HCT116 (cell line): ENCODE data around the gene HIPK2. TPM values are rescaled to one million over a fixed set of nuclear protein-coding genes. Genes with fewer than 3 reads are reported as not detected.

ENCODE experiments used
- ATAC-seq: fragments of 200-7000 bp; cut with Tn5 transposase; 2 replicates; pipeline ENCODE4 v1.9.1; 2020; ENCODE audit warnings: mild to moderate bottlenecking, moderate library complexity
- BruUV-seq: library from RNA; stranded (reverse); fragments of 400-500 nt; replicated peaks from 2 replicates; lab custom pipeline; 2021; lab: Mats Ljungman, UMichigan
- CTCF ChIA-PET: fragments of 300-600 bp; sonication (Branson Sonifier 250); formaldehyde crosslinking; loops from one replicate; lab custom pipeline; 2021; ENCODE audit warnings: antibody characterized with exemption; lab: Charles Lee
- POLR2A ChIA-PET: fragments of 300-600, 350-600 bp; sonication (Branson Sonifier 250); formaldehyde crosslinking; loops from one replicate; lab custom pipeline; 2021; ENCODE audit warnings: antibody characterized with exemption; lab: Charles Lee
- RAD21 ChIA-PET, 2 experiments: fragments of 300-600 bp; sonication (Branson Sonifier 250); formaldehyde crosslinking; loops; one replicate each; lab custom pipeline; 2023; ENCODE audit warnings: low total read pairs in 2 of 2; ENCODE audit not compliant: uncharacterized antibody in 2 of 2, unreplicated experiment in 2 of 2, low non-redundant PET in 1 of 2; lab: Charles Lee
- DNase-seq: peaks from one replicate; pipeline ENCODE4 v3.0.0-alpha.2; 2010; ENCODE audit warnings: low read depth, low spot score
- H2AFZ ChIP-seq: fragments of 200-600 bp; shearing (Covaris generic), sonication (generic); 2 replicates; pipeline ENCODE4 v1.6.1; 2017; ENCODE audit warnings: low read depth, mixed run types, mixed read lengths, antibody characterized with exemption, low read length; ENCODE audit not compliant: poor library complexity, severe bottlenecking
- H3K27ac ChIP-seq: 2 replicates; pipeline ENCODE4 v1.5.1; 2012; ENCODE audit warnings: low read depth, low read length
- H3K27me3 ChIP-seq: fragments of 200-600 bp; sonication (generic); 2 replicates; pipeline ENCODE4 v1.6.1; 2016; ENCODE audit warnings: mixed run types, low read length, mixed read lengths; ENCODE audit not compliant: insufficient read depth
- H3K36me3 ChIP-seq, 2 experiments: fragments of 200-500 bp in 1 of 2; fragments of 200-600 bp in 1 of 2; sonication (Bioruptor generic) in 1 of 2; sonication (generic) in 1 of 2; 2 replicates each; pipeline versions ENCODE4 v1.5.1 to v1.6.1; 2014 to 2016; ENCODE audit warnings: low read length in 2 of 2, inconsistent platforms in 1 of 2, mixed read lengths in 1 of 2, mixed run types in 1 of 2; ENCODE audit not compliant: insufficient read depth in 2 of 2, control insufficient read depth in 1 of 2
- H3K4me1 ChIP-seq, 2 experiments: fragments of 200-600 bp in 1 of 2; sonication (generic) in 1 of 2; 2 replicates each; pipeline versions ENCODE4 v1.5.1 to v1.6.1; 2012 to 2017; ENCODE audit warnings: low read length in 2 of 2, inconsistent platforms in 1 of 2, mild to moderate bottlenecking in 1 of 2, mixed read lengths in 1 of 2, mixed run types in 1 of 2, moderate library complexity in 1 of 2; ENCODE audit not compliant: insufficient read depth in 2 of 2, control insufficient read depth in 1 of 2
- H3K4me2 ChIP-seq: fragments of 200-600 bp; sonication (generic); 2 replicates; pipeline ENCODE4 v1.6.1; 2017; ENCODE audit warnings: mixed run types, low read length, mixed read lengths
- H3K4me3 ChIP-seq, 2 experiments: fragments of 200-600 bp in 1 of 2; sonication (generic) in 1 of 2; replicated peaks in 1 of 2; 2 replicates each; pipeline ENCODE4 v1.5.1; 2011 to 2016; ENCODE audit warnings: low read length in 2 of 2, control low read depth in 1 of 2, low read depth in 1 of 2, mild to moderate bottlenecking in 1 of 2, mixed read lengths in 1 of 2, mixed run types in 1 of 2
- H3K79me2 ChIP-seq: fragments of 200-600 bp; sonication (generic); 2 replicates; pipeline ENCODE4 v1.6.1; 2017; ENCODE audit warnings: mild to moderate bottlenecking, mixed run types, low read length, moderate library complexity, mixed read lengths; ENCODE audit not compliant: insufficient read depth
- H3K9ac ChIP-seq: fragments of 200-600 bp; sonication (generic); 2 replicates; pipeline ENCODE4 v1.6.1; 2016; ENCODE audit warnings: low read length, mixed read lengths
- H3K9me2 ChIP-seq: fragments of 200-600 bp; sonication (generic), shearing (Covaris generic); 2 replicates; pipeline ENCODE4 v1.6.1; 2017; ENCODE audit warnings: mixed run types, mild to moderate bottlenecking, moderate library complexity; ENCODE audit not compliant: insufficient read depth
- H3K9me3 ChIP-seq, 2 experiments: fragments of 200-500 bp in 1 of 2; fragments of 200-600 bp in 1 of 2; sonication (Bioruptor generic) in 1 of 2; sonication (generic) in 1 of 2; 2 replicates each; pipeline ENCODE4 v1.6.1; 2014 to 2017; ENCODE audit warnings: low read length in 2 of 2, mixed read lengths in 2 of 2, inconsistent platforms in 1 of 2, low read depth in 1 of 2, mild to moderate bottlenecking in 1 of 2, mixed run types in 1 of 2, moderate library complexity in 1 of 2; ENCODE audit not compliant: control insufficient read depth in 1 of 2, insufficient read depth in 1 of 2
- H4K20me1 ChIP-seq: fragments of 200-600 bp; sonication (generic), shearing (Covaris generic); 2 replicates; pipeline ENCODE4 v1.6.1; 2017; ENCODE audit warnings: mixed run types, mild to moderate bottlenecking, moderate library complexity; ENCODE audit not compliant: insufficient read depth
- CBX3 ChIP-seq: IDR thresholded peaks from 2 replicates; pipeline ENCODE4 v1.6.1; 2012; ENCODE audit warnings: low read depth
- CEBPB ChIP-seq: IDR thresholded peaks from 2 replicates; pipeline ENCODE4 v1.6.1; 2012; ENCODE audit warnings: low read depth
- EGR1 ChIP-seq: IDR thresholded peaks from 2 replicates; pipeline ENCODE4 v1.6.1; 2012; ENCODE audit warnings: low read depth
- ELF1 ChIP-seq: IDR thresholded peaks from 2 replicates; pipeline ENCODE4 v1.6.1; 2012; ENCODE audit warnings: low read depth, borderline replicate concordance
- EZH2phosphoT487 ChIP-seq: fragments of 200-600 bp; IDR thresholded peaks from 2 replicates; pipeline ENCODE4 v1.6.1; 2018; ENCODE audit warnings: antibody characterized with exemption, borderline replicate concordance
- FOSL1 ChIP-seq: IDR thresholded peaks from 2 replicates; pipeline ENCODE4 v1.6.1; 2012; ENCODE audit warnings: low read depth
- JUND ChIP-seq: IDR thresholded peaks from 2 replicates; pipeline ENCODE4 v1.6.1; 2012
- POLR2A ChIP-seq: IDR thresholded peaks from 2 replicates; pipeline ENCODE4 v1.7.0; 2011; ENCODE audit warnings: borderline replicate concordance; ENCODE audit not compliant: insufficient read depth, insufficient read length; ENCODE audit errors: extremely low read depth
- RAD21 ChIP-seq: IDR thresholded peaks from 2 replicates; pipeline ENCODE4 v1.6.1; 2012; ENCODE audit warnings: low read depth, mild to moderate bottlenecking
- SIN3A ChIP-seq: IDR thresholded peaks from 2 replicates; pipeline ENCODE4 v1.6.1; 2012; ENCODE audit warnings: low read depth
- SP1 ChIP-seq: IDR thresholded peaks from 2 replicates; pipeline ENCODE4 v1.6.1; 2012; ENCODE audit warnings: low read depth
- SRF ChIP-seq: IDR thresholded peaks from 2 replicates; pipeline ENCODE4 v1.6.1; 2012; ENCODE audit warnings: low read depth
- TCF7L2 ChIP-seq: IDR thresholded peaks from 2 replicates; pipeline ENCODE4 v1.7.0; 2011; ENCODE audit warnings: borderline replicate concordance, inconsistent platforms; ENCODE audit not compliant: insufficient read depth, insufficient read length; ENCODE audit errors: extremely low read depth
- YY1 ChIP-seq: IDR thresholded peaks from 2 replicates; pipeline ENCODE4 v1.6.1; 2011; ENCODE audit warnings: low read length, low read depth, moderate library complexity, mild to moderate bottlenecking; ENCODE audit not compliant: insufficient replicate concordance; ENCODE audit errors: extremely low read depth
- ZFX ChIP-seq: fragments of 450-650 bp; IDR thresholded peaks from 2 replicates; pipeline ENCODE4 v1.6.1; 2017
- ZNF274 ChIP-seq: fragments of 200-500 bp; sonication (Bioruptor generic); IDR thresholded peaks from 2 replicates; pipeline ENCODE4 v1.6.1; 2014; ENCODE audit warnings: mild to moderate bottlenecking, low read depth, low read length, inconsistent platforms
- intact Hi-C: fragments of 100-400 bp; cut with micrococcal nuclease; formaldehyde crosslinking; loops from 2 replicates; pipeline ENCODE4 v1.10.0; 2022
- total RNA-seq: library from RNA; stranded (reverse); gene quantifications from one replicate; pipeline ENCODE4 v1.2.1, GENCODE V29; 2021; ENCODE audit not compliant: unreplicated experiment
- TF ChIP-seq, protein P1 (sequence below): IDR thresholded peaks from 2 replicates; pipeline ENCODE4 v1.6.1; 2012; ENCODE audit warnings: low read depth
- TF ChIP-seq, protein P2 (sequence below), 3 experiments: fragments of 200-600 bp in 1 of 3; sonication (generic) in 1 of 3; IDR thresholded peaks in 2 of 3; conservative IDR thresholded peaks in 1 of 3; 2 replicates each; pipeline ENCODE4 v1.5.1; 2012 to 2017; ENCODE audit warnings: low read depth in 2 of 3, low read length in 2 of 3, antibody characterized with exemption in 1 of 3, borderline replicate concordance in 1 of 3, control low read depth in 1 of 3, mild to moderate bottlenecking in 1 of 3, mixed read lengths in 1 of 3, mixed run types in 1 of 3, moderate library complexity in 1 of 3; ENCODE audit not compliant: insufficient read depth in 1 of 3
- TF ChIP-seq, protein P3 (sequence below): IDR thresholded peaks from 2 replicates; pipeline ENCODE4 v1.6.1; 2012
- TF ChIP-seq, protein P4 (sequence below): IDR thresholded peaks from 2 replicates; pipeline ENCODE4 v1.6.1; 2011; ENCODE audit warnings: mild to moderate bottlenecking, low read length, moderate library complexity; ENCODE audit not compliant: insufficient replicate concordance; ENCODE audit errors: extremely low read depth

HIPK2 gene
- total RNA-seq, 1 experiment from 2014 or later = 49.5 TPM

DNA sequence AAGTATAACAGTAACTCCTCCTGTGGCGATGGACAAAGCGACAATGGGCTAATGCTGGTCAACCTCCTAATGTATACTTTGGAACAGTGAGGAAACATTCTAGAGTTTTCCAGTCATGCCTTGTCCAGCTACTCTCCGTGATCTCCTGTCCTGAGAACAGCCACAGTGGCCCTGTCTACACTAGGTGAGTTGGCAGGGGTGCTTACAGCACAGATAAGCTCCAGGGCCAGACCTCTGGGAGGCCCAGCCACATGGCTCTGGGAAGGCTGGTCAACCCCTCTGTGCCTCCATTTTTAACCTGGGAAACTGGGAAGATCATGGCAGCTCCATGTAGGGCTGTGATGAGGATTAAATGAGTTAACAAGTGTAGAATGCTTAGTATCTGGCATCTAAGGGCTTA lies 197.4 kb downstream of the HIPK2 start:
- Histone ChIP-seq H4K20me1 (no peaks in the 10 kb centered on the region), H3K27ac (no peak overlapping the region), H3K4me1 (no peaks in the 10 kb centered on the region), H3K36me3 (peaks cover 8 to 13% of the 10 kb centered on the region in 2 experiments; a peak in 3 of 4 replicates), H3K27me3 (no peaks in the 10 kb centered on the region), H3K4me2 (no peak overlapping the region), H3K9me3 (no peaks in the 10 kb centered on the region), H3K79me2 (no peaks in the 10 kb centered on the region), H3K4me3 (no peak overlapping the region), H3K9ac (no peak overlapping the region), H3K9me2 (no peaks in the 10 kb centered on the region), H2AFZ (no peak overlapping the region)
- BruUV-seq = no TSS peak
- ChIA-PET POLR2A (no interaction called here), RAD21 (no interaction called here), CTCF (no interaction called here)
- no peak for ATAC-seq
- intact Hi-C loops = no loop called here
- TF ChIP-seq RAD21 (no peak), EZH2phosphoT487 (no peak), POLR2A (no peak), FOSL1 (no peak), YY1 (no peak), ELF1 (no peak), SP1 (no peak), ZNF274 (no peak), EGR1 (no peak), ZFX (no peak), SRF (no peak), CBX3 (no peak), CEBPB (no peak), JUND (no peak), TCF7L2 (no peak), SIN3A (no peak)
- TF ChIP-seq, protein P1, sequence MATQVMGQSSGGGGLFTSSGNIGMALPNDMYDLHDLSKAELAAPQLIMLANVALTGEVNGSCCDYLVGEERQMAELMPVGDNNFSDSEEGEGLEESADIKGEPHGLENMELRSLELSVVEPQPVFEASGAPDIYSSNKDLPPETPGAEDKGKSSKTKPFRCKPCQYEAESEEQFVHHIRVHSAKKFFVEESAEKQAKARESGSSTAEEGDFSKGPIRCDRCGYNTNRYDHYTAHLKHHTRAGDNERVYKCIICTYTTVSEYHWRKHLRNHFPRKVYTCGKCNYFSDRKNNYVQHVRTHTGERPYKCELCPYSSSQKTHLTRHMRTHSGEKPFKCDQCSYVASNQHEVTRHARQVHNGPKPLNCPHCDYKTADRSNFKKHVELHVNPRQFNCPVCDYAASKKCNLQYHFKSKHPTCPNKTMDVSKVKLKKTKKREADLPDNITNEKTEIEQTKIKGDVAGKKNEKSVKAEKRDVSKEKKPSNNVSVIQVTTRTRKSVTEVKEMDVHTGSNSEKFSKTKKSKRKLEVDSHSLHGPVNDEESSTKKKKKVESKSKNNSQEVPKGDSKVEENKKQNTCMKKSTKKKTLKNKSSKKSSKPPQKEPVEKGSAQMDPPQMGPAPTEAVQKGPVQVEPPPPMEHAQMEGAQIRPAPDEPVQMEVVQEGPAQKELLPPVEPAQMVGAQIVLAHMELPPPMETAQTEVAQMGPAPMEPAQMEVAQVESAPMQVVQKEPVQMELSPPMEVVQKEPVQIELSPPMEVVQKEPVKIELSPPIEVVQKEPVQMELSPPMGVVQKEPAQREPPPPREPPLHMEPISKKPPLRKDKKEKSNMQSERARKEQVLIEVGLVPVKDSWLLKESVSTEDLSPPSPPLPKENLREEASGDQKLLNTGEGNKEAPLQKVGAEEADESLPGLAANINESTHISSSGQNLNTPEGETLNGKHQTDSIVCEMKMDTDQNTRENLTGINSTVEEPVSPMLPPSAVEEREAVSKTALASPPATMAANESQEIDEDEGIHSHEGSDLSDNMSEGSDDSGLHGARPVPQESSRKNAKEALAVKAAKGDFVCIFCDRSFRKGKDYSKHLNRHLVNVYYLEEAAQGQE = no peak
- TF ChIP-seq, protein P2, sequence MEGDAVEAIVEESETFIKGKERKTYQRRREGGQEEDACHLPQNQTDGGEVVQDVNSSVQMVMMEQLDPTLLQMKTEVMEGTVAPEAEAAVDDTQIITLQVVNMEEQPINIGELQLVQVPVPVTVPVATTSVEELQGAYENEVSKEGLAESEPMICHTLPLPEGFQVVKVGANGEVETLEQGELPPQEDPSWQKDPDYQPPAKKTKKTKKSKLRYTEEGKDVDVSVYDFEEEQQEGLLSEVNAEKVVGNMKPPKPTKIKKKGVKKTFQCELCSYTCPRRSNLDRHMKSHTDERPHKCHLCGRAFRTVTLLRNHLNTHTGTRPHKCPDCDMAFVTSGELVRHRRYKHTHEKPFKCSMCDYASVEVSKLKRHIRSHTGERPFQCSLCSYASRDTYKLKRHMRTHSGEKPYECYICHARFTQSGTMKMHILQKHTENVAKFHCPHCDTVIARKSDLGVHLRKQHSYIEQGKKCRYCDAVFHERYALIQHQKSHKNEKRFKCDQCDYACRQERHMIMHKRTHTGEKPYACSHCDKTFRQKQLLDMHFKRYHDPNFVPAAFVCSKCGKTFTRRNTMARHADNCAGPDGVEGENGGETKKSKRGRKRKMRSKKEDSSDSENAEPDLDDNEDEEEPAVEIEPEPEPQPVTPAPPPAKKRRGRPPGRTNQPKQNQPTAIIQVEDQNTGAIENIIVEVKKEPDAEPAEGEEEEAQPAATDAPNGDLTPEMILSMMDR (IDR thresholded peaks at IDR 0.05 in 2 of 3, conservative IDR thresholded peaks at IDR 0.05 in 1 of 3; ENCODE audit: borderline replicate concordance in 1 of 3, insufficient read depth in 1 of 3, low read depth in 2 of 3, low read length in 2 of 3) = no peak
- TF ChIP-seq, protein P3, sequence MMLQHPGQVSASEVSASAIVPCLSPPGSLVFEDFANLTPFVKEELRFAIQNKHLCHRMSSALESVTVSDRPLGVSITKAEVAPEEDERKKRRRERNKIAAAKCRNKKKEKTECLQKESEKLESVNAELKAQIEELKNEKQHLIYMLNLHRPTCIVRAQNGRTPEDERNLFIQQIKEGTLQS = no peak
- TF ChIP-seq, protein P4, sequence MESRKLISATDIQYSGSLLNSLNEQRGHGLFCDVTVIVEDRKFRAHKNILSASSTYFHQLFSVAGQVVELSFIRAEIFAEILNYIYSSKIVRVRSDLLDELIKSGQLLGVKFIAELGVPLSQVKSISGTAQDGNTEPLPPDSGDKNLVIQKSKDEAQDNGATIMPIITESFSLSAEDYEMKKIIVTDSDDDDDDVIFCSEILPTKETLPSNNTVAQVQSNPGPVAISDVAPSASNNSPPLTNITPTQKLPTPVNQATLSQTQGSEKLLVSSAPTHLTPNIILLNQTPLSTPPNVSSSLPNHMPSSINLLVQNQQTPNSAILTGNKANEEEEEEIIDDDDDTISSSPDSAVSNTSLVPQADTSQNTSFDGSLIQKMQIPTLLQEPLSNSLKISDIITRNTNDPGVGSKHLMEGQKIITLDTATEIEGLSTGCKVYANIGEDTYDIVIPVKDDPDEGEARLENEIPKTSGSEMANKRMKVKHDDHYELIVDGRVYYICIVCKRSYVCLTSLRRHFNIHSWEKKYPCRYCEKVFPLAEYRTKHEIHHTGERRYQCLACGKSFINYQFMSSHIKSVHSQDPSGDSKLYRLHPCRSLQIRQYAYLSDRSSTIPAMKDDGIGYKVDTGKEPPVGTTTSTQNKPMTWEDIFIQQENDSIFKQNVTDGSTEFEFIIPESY = no peak
- no peak for DNase-seq
